Retina (tissue), 1 donor: ENCODE data around the gene CCL18.
"Not testable (repeated sequence)": the region's sequence is repeated elsewhere in the genome, so short reads cannot be mapped to it uniquely, and the experiment has no call there.

Source experiments
- DNase-seq: peaks from one replicate; pipeline ENCODE4 v3.0.0-alpha.2; 2016

The CCL18 gene

DNA sequence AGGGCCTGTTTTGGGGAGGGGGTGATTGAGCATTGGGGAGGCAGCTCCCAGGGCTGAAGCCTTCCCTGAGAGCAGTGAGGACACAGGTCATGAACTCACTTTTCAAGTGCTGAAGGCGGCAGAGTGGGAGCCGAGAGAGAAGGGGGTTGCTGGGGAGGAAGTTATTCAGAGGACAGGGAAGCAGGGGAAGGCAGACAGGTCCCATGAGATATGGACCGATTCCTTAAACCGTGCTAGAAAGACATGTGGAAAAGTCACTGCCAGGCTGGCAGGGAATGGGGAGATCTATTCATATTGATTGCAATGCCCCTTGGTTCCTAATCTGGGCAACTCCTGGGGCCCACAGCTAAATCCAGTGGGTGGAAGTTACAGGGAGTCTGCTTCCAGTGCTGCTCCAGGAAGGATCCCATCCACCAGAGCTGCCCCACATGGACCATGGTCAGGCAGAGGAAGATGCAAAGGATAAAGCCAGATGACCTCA is 40.7 kb downstream of the CCL18 start:
- no peak for DNase-seq

DNA sequence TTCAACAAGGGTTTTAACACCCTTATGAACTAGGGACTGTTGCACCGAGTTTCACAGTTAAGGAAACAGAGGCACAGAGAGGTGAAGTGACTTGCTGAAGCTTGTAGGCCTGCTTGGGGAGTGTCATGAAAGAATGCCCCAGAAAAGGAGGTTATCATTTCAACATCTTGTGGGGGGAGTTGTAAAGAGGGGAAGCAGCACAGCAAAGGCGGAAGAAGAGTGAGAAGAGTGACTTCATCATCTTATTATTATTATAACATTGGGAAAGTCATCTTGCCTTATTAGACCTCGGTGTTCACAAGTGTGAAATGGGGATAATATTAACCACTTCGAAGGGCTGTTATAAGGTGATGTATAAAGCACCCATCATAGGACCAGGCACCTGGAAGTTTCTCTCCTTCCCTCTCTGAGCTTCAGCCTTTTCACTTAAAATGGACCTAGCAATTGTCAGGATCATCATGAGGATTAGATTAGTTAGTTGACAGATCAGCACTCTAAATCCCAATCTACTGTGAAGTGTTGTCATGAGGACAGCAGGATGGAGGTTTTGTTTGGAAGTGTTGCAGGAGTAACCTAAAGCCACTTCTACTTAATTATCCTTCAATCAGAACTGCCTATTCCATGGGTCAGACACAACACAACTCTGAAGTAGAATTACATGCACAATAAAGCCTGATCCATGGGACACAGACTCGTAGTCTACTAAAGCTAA is 41.9 kb downstream of the CCL18 start:
- no peak for DNase-seq

DNA sequence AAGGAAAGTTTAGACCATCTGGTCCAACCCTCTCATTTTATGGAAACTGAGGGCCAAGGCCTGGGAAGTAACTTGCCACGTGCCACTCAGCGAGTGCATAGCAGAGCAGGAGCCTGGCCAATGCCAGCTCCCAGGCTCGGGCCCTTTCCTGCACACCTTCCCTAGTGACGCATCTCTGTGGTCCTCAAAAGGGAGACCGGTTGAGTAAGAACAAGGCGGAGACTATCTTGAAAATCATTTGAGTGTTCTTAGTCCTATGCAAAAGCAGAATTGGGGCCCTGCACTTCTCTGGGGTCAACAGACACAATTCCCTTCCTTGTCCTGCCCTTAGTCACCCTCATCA is 42.4 kb downstream of the CCL18 start:
- DNase-seq: no peak

DNA sequence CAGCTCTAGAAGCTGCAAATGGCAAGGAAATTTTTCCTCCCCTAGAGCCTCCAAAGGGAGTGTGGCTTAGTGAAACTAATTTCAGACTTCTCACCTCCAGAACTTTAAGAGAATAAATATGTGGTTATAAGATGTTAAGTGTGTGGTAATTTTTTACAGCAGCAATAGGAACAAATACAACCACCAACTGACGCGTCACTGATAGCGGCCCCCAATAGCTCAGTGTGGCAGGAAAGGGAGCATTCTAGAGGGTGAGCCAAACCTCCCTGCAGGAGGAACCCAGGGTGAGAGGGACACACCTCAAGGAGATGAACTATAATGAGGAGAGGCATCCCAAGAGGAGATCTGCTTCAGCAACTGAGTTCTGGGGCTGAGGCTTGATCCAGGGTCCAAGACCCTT is 43.6 kb downstream of the CCL18 start:
- DNase-seq: no peak

DNA sequence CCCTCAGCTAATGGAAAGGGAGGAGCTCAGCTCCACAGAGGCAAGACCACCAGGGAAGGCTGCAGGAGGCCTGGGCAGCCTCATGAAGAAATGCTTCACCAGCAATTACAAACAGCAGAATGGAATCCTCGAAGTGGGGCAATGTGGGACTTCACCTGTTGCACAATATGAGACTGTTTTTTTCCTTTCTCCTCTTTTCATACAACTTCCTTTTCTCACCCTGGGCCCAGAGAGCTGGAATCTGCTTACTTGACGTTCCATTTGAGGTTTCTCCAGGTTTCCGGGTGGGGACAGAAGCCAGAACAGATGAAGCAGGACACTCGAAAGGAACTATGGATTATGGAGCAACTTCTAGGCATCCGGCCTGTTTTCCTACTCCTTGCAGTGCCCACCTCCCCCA is 44.2 kb downstream of the CCL18 start:
- DNase-seq: not testable (repeated sequence)

DNA sequence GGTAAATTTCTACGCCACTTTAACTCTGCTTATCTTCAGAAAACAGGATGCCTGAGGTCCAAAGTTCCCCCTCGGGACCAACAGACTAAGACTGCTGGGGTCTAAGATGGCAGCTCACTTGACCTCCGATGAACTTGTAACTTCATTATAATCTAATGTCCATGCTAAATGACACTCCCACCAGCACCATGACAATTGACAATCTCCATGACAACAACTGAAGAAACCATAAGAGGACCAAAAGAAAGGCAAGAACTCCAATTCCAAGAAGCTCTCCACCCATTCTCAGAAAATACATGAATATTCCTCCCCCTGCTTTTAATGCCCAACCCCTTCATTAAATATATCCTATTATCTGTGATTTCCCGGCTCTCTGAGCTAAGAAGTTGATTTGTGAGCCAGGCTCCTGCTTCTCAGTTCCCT is 47.0 kb downstream of the CCL18 start:
- DNase-seq: no peak

DNA sequence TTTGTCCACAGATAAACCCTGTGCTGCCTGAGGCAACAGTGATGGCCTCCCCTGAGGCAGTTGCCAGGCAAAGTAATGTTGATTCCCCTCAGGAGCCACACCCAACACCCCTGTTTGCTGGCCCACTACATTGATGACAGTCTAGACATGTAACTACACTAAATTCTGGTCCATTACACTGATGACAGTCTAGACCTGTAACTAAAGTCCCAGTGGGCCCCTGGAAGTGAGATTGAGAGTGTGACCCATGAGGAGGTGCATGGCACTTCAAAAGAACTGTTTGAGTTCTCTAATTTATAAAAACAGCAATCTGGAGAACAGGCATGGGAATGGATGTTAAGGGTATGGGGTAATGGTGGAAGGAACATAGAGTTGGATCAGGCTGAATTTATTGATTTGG is 48.5 kb downstream of the CCL18 start:
- no peak for DNase-seq

DNA sequence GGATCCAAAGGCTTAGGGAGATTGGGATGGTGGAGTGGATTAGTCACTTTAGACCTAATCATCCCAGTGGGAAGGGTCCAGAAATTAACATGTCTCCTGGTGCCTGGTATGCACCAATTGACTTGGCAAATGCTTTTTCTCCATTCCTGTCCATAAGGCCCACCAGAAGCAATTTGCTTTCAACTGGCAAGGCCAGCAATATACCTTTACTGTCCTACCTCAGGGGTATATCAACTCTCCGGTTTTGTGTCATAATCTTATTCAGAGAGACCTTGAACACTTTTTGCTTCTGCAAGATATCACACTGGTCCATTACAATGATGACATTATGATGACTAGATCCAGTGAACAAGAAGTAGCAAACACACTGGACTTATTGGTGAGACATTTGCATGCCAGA is 49.1 kb downstream of the CCL18 start:
- DNase-seq: not testable (repeated sequence)

DNA sequence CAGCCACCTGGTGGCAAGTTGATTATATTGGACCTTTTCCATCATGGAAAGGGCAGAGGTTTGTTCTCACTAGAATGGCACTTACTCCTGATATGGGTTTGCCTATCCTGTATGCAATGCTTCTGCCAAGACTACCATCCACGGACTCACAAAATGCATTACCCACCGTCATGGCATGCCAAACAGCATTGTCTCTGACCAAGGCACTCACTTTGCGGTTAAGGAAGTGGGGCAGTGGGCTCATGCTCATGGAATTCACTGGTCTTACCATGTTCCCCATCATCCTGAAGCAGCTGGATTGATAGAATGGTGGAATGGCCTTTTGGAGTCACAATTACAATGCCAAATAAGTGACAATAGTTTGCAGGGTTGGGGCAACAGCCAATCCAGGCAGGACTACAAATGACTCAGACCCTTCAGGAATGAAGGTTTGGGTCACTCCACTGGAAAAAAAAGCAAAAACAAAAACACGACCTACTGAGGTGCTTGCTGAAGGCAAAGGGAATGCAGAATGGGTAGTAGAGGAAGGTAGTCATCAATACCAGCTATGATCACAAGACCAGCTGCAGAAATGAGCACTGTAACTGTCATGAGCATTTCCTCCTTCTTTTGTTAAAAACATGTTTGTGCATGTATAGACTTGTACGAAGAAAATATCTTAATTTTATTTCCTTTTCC is 51.0 kb downstream of the CCL18 start:
- DNase-seq: not testable (repeated sequence)

DNA sequence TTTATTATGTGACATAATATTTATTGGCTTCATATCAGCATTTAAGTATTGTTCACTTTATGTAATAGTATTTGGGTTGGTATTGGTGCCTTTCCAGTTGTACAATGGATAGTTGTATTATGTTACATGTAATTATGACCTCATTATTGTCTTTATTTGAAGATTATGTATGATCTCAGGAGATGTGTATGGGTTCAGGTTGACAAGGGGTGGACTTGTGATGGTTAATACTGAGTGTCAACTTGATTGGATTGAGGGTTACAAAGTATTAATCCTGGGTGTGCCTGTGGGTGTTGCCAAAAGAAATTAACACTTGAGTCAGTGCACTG is 51.5 kb downstream of the CCL18 start:
- not testable (repeated sequence) for DNase-seq

DNA sequence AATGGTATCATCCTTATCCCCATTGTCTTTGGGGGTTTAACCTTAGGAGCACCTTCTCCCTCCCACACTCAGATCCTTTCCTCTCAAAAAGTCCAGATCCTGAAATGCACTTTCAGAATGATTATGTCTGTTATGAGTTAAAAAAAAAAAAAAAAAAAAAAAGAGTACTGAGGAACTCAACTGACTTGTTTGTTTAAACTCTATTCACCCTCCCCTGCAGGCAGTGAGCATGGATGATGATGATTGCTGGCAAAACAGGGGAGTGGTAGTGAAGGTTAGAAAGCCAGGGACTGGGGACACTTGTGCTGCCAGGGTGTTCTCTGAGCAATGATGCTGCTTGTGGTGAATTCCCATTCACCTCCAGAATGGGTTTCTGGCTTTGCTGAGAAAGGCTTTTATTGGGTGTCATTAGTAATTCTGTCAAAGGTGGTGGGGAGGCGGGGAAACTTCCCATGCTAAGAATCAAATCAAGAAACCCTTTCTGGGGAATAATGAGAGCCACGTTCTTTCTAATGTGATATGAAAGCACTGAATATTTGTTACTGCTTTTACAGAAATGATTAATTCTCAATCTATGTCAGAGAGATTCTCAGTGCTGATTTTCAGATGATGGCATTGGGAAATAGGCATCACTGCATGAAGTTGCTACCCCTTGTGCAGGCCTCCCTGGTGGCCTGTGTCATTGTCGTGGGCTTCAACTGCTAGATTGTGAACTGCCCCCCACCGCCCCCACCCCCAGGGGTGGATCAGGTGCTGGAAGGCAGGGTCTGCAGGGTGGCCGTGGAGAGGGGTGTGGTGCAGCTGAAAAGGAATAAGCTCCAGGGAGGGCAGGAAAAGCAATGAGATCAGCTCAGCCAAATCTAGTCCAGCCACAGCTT is 53.7 kb downstream of the CCL18 start:
- no peak for DNase-seq

DNA sequence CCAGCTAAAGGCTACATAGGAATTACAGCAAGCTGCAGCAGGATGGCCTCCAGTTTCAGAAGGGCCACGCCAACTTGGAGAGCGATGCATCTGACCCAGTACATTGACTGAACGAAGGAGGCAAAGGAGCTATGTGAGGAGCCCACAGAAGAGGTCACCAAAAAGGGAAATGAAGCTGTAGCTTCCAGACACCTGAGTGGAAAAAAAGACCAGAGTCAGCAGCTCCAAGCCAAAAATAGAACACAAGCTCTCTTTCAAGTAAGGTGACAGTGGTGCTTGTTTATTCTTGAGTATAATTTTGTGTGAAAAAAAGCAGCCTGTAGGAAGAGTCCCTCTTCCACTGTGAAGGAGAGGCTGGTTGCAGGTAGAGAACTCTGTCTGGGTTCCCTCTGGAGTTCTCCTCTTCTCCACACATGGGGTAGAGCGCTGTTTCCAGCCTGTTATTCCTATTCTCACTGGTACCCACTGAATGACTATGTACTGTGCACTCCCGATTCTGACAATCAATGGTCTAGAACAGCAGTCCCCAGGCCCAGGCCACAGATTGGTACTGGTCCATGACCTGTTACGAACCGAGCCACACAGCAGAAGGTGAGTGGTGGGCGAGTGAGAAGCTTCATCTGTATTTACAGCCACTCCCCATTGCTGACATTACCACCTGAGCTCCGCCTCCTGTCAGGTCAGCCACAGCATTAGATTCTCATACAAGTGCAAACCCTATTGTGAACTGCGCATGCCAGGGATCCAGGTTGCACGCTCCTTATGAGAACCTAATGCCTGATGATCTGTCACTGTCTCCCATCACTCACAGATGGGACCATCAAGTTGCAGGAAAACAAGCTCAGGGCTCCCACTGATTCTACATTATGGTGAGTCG is 54.6 kb downstream of the CCL18 start:
- no peak for DNase-seq

DNA sequence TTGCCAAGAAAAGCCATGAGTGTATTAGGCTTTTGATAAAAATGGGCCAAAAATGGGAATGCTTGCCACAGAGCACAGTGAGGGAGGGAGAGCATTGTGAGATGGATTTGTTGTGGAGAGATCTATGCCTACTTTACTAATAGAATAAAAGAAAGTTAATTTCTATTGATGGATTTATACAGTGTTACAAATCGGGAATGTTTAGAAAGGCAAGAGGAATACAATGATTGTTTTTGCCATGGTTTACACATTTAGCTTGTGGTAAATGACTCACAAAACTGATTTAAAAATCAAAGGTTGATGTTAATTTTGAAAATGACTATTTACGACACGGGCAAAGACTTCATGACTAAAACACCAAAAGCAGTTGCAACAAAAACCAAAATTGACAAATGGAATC is 56.1 kb downstream of the CCL18 start:
- no peak for DNase-seq

DNA sequence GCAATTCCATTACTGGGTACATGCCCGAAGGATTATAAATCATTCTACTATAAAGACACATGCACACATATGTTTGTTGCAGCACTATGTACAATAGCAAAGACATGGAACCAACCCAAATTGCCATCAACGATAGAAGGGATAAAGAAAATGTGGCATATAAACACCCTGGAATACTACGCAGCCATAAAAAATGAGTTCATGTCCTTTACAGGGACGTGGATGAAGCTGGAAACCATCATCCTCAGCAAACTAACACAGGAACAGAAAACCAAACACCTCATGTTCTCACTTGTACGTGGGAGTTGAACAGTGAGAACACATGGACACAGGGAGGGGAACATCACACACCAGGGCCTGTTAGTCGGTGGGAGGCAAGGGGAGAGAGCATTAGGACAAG is 57.0 kb downstream of the CCL18 start:
- not testable (repeated sequence) for DNase-seq
